ENCODE measurements around the gene CDK15. TPM values are rescaled to one million over a fixed set of nuclear protein-coding genes. Genes with fewer than 3 reads are reported as not detected.
A peak's percentile ranks its signal among the peaks of the same experiment; 100 is the strongest.

CDK15 gene
- total RNA-seq, 1 experiment from 2014 or later, result 9.2 TPM

DNA sequence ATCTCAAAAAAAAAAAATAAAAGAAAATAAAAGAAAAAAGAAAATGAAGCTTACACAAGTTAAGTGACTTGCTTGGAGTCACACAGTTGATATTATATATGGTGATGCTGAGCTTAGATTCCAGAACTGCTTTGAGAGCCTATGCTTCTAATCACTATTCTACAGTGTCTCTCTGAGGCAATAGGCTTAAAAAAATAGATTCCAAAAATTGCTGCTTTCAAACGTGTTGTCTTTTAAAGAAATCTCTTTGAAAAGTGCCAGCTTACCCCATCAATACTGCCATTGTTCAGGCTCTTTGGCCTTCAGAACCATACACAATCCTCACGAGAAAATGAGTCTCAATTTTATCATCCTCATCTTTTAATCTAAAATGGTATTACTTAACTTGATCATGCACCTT is 102.6 kb downstream of the CDK15 start:
- no peak for DNase-seq (ENCODE audit: low spot score)

DNA sequence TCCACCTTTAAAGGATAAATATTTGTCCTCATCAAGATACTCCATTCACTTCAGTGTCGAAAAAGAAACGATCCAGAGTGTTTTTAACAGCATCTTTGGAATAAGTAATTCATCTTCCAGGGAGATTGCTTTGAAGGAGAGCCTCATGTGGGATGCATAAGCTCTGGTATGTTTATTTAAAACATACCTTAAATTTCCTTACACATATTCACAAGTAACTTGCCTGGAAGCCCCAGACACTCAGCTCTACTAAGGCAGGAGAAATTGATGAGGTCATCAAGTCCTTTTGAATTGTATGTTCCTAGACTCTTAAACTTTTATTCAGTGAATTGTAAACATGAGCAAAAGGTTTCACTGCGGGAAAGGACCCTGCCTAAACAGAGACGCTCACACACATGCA is 103.0 kb downstream of the CDK15 start:
- DNase-seq (ENCODE audit: low spot score), result peak; percentile 60

GRCh38 chr2:201909961-201910361 is 103.6 kb downstream of the CDK15 start:
- DNase-seq (ENCODE audit: low spot score), result peak; percentile 51

GRCh38 chr2:201911372-201911771 is 105.0 kb downstream of the CDK15 start:
- DNase-seq (ENCODE audit: low spot score), result no peak

DNA sequence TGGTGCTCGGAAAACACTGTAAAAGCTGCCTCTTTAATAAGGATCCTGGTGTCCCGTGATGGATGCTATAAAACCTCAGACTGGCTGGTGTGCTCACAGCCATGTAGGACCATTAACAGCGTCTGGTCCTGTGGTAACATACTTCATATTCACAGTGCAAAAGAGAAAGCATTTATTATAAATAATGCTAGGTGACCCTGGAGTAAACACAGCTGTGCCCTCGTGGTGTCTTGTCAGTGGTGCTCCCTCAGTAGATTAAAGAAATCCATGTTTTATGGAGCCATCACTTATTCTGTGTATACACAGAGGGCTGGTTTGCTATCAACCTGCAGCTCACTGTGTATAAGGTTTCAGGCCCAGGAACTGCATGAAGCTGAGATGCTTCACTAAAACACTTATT is 106.9 kb downstream of the CDK15 start:
- DNase-seq (ENCODE audit: low spot score), result no peak

GRCh38 chr2:201915446-201915845 is 109.1 kb downstream of the CDK15 start:
- DNase-seq (ENCODE audit: low spot score), result no peak

DNA sequence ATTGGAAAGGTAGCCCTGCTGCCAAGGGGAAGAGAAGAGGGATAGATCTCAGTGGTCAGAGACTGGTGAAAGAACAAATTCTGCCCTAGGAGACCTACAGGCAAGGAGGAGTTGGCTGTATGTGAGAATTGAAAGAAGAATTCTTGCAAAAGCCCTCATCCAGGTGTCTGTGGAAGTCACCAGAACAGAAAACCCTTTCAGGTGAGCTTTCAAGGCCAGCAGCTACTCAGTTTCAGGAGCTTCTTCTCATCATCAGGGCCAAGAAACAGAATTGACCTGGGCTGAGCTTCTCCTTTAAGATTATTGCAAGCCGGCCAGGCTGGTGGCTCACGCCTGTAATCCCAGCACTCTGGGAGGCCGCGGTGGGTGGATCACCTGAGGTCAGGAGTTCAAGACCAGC is 110.2 kb downstream of the CDK15 start:
- no peak for DNase-seq (ENCODE audit: low spot score)

DNA sequence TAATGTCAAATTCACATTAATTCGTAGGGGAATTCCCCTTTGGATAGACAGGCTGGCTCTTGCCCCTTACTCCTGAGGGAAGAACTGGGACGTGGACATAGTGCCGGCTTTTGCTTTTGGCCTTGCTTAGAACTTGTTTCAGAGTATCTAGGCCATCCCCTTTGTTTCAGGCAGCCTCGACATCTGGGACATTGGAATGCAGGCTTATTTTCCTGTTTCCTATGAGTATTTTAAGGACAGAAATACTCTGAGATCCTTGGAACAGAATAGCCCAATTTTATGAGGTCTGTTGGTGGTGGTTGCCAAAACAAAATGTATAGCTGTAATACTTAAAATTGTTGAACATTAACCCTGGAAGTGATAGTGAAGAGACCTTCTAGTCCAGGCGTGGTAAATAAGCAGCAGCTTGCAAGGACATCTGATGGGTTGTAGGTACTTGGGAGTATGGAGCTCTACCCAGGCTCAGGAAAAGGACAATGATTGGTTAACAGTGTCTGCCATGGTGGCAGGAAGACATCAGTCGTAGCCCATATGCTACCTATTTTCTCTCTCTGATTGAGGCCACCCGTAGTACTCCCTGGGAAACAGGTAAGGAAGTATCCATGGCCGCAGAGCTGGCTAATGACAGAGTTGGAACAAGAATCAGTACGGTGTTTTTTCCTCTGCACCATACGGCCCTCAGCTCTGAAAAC is 112.4 kb downstream of the CDK15 start:
- DNase-seq (ENCODE audit: low spot score), result no peak

GRCh38 chr2:201919308-201919634 is 112.9 kb downstream of the CDK15 start:
- no peak for DNase-seq (ENCODE audit: low spot score)

DNA sequence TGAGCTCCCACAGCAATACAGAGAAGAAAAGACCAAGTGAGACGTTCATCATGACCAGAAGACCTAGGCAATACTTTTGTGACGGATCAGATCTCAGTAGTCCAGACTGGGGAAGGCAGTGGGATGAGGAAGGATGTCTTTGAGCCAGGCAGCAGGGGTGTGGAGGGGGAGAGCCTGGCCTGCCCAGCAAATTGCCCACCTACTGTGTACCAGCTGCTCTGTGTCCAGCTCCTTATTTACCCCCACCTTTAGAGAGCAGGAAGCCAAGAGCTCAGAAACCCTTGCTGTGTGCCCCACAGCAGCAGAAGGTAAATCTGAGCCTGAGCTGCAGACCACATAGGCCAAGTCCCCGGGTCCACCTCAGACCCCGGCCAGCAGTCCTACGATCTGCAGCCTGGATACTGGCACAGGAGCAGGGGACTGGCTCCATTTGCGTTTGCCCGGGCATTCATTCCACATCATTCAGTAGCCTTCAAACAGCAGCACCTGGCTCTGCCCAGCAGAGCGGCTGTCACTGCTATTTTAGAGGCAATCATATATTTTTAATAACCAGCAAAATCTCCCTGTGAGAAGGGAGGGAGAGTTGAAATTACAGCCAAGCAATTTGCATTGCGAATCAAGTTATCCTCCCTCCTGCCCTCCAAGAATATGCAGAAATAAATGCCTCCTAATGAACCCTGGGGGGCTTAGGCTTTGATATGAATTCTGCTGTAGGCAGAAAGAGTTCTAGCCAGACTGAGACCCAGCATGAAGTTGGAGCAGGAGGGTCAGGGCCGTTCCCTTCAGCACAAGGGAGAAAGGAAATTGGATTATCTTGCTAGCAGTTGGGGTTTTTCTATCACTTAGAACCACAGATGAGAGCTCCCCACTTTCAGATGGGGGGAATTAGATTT is 117.3 kb downstream of the CDK15 start:
- no peak for DNase-seq (ENCODE audit: low spot score)

GRCh38 chr2:201924453-201924852 is 118.1 kb downstream of the CDK15 start:
- no peak for DNase-seq (ENCODE audit: low spot score)

GRCh38 chr2:201925056-201925455 is 118.7 kb downstream of the CDK15 start:
- no peak for DNase-seq (ENCODE audit: low spot score)

DNA sequence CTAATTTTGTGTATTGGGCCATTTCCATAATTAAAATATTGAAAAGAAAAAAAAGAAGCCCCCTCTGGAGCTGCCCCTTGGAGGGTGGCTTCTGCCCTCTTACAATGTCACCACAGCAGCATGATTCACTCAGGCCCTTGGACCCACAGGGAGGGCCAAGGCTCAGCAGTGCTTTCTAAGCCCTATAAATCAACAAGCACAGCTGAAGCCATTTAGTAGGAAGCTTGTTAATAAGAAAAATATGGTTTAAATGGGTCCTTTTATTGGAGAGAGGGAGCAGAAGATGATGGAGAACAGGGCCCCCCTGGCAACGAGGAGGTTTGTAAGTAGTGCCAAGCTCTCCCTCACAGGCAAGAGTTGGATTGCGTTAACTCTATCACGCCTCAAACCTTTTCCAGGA is 119.7 kb downstream of the CDK15 start:
- no peak for DNase-seq (ENCODE audit: low spot score)

- DNase-seq (ENCODE audit: low spot score), result no peak
These were observed 122.0 kb downstream of the CDK15 start for GRCh38 chr2:201928363-201928762.

DNA sequence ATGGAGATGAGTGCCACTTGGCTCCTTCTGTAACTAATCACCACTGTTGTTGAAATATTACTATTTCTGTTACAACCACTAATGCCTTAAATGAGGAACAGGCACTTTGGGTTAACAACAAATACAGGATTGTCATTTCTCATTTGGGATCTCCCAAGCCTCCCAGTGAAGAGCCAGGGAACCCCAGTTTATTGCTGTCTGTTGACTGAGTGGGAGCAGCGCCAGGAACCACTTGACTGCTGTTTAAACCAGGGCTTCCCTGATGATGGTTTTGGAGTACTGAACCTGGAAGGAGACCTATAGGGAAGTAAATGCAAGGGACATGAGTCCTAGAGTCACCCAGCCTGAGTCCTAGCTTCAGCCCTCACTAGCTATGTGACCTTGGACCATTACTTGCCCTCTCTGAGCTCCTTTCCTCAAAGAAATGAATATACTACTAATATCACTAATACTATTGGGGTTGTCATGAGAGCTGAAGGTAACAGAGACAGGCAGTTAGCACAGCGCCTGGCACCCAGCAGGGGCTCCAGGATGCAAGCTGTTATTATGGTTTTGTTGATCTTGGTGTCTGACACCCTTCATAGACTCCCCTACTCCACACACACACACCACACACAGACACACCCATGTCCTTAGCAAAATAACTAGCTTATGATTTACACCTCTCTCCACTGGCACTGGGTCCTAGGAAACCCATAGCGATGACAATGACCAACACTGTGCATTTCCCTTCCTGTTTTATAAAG is 123.1 kb downstream of the CDK15 start:
- DNase-seq (ENCODE audit: low spot score), result no peak

GRCh38 chr2:201930043-201930442 is 123.7 kb downstream of the CDK15 start:
- no peak for DNase-seq (ENCODE audit: low spot score)

DNA sequence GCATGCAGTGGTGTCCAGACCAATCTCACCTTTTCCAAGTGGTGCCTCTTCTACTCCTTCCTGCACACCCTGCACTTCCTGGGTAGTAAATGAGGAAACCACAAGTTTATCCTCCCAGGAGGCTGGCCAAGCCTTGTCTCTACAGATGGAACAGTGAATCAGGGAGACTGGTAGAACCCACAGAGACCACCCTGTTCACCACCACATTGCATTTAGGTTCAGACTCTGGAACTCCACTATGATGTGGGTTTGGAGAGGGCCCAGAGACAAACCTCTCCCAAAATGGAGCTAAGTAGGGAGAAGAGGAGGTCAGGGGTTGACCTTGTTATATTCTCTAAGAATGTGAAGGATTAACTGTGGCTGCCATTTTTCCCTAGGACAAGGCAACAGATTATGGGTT is 124.5 kb downstream of the CDK15 start:
- DNase-seq (ENCODE audit: low spot score), result peak; percentile 61

DNA sequence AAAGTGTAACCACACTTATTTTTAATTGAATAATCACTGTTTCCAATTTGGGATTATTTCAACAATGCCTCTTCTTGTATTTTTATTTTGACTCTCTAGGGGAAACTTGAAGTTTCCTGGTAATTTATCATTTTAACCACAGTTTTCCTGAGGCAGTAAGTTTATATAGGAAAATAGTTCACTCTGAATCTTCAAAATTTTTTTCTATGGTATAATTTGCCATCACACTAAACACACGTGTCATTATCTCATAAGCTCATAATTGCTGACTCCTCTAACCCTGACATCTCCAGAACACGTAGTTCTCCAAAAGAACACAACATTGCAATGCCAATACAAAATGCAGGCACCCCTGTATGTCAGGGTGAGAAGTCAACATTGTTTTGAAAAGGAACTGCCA is 125.1 kb downstream of the CDK15 start:
- no peak for DNase-seq (ENCODE audit: low spot score)

DNA sequence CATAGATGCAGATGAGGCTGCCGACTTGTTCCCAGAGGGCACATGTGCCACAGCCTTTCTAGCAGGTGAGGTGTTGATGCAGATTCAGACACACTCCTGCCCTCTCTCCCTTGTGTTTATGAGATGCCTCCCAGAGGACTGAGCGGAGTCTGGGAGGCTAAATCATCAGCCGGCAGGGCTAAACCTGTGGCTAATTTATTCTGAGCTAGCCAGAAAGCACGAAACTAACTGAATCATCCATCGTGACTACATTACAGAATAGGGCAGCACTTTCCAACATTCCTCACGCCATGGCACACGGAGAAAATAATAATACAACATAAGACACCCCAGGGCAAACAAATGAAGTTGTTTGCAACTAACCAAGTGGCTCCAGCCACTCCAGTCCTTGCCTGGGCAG is 125.6 kb downstream of the CDK15 start:
- DNase-seq (ENCODE audit: low spot score), result peak; percentile 48

DNA sequence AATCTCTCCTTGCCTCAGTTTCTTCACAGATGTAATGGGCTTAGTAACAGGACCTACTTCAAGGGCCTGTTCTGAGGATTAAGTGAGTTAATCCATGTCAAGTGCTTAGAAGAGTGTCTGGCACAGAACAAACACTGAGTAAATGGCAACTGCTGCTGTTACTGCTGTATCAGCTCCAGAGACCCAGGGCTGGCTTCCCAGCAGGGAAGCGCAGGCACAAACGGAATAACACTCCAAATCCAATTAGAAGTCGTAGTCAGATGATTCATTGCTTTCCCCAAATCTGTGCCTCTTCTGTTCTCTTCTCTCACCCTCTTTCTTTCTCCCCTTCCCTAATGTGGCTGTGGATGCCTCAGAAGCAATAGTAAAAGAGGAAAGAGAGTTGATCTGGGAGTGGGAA is 126.2 kb downstream of the CDK15 start:
- DNase-seq (ENCODE audit: low spot score), result no peak

GRCh38 chr2:201933792-201934237 is 127.5 kb downstream of the CDK15 start:
- peak; percentile 94 for DNase-seq (ENCODE audit: low spot score)

GRCh38 chr2:201936817-201937216 is 130.5 kb downstream of the CDK15 start:
- DNase-seq (ENCODE audit: low spot score), result no peak

- no peak for DNase-seq (ENCODE audit: low spot score)
These were observed 131.0 kb downstream of the CDK15 start for GRCh38 chr2:201937343-201937742.
